Keratinocyte (primary cell): ENCODE measurements around the gene CCL20.

Experiments used
- CTCF ChIP-seq, 3 experiments: IDR thresholded peaks in 1 of 3; conservative IDR thresholded peaks in 1 of 3; optimal IDR thresholded peaks in 1 of 3; 2 replicates in 2 of 3; 3 replicates in 1 of 3; pipeline versions ENCODE3 to v1.5.1; 2011; ENCODE audit warnings: low read length in 3 of 3, mild to moderate bottlenecking in 3 of 3, moderate library complexity in 2 of 3, control low read depth in 1 of 3, inconsistent platforms in 1 of 3; ENCODE audit not compliant: insufficient read depth in 2 of 3; ENCODE audit errors: extremely low read depth in 1 of 3
- EZH2 ChIP-seq: IDR thresholded peaks from one replicate; pipeline ENCODE4 v1.6.1; 2012; ENCODE audit warnings: inconsistent platforms, mild to moderate bottlenecking, low read length, moderate library complexity

- TF ChIP-seq EZH2 = no peak
- no peak for TF ChIP-seq CTCF (optimal IDR thresholded peaks at IDR 0.05 in 1 of 3, IDR thresholded peaks at IDR 0.05 in 1 of 3, conservative IDR thresholded peaks at IDR 0.05 in 1 of 3; ENCODE audit: extremely low read depth in 1 of 3, insufficient read depth in 2 of 3, low read length in 3 of 3)
Measured at GRCh38 chr2:227861011-227861410, 47.4 kb downstream of the CCL20 start.
